ENCODE data around the gene CLCF1.

Gene CLCF1

GRCh38 chr11:67374571-67375281 is 1.3 kb upstream of the CLCF1 start:
- no peak for DNase-seq (ENCODE audit: low read depth)

GRCh38 chr11:67373648-67374570 is 511 bp upstream of the CLCF1 start:
- peak; percentile 94 for DNase-seq (ENCODE audit: low read depth)

- no peak for DNase-seq (ENCODE audit: low read depth)
Observed at GRCh38 chr11:67372321-67372992, 941 bp downstream of the CLCF1 start.

GRCh38 chr11:67371911-67372320 is 1.5 kb downstream of the CLCF1 start:
- no peak for DNase-seq (ENCODE audit: low read depth)

- DNase-seq (ENCODE audit: low read depth), result no peak
Observed at GRCh38 chr11:67371189-67371910, 2.0 kb downstream of the CLCF1 start.

- DNase-seq (ENCODE audit: low read depth), result no peak
Observed at GRCh38 chr11:67370351-67371076, 2.9 kb downstream of the CLCF1 start.

GRCh38 chr11:67369801-67370284 is 3.6 kb downstream of the CLCF1 start:
- DNase-seq (ENCODE audit: low read depth), result no peak

GRCh38 chr11:67369275-67369674 is 4.1 kb downstream of the CLCF1 start:
- DNase-seq (ENCODE audit: low read depth), result no peak

GRCh38 chr11:67368621-67369020 is 4.8 kb downstream of the CLCF1 start:
- DNase-seq (ENCODE audit: low read depth), result no peak

GRCh38 chr11:67367761-67368227 is 5.6 kb downstream of the CLCF1 start:
- DNase-seq (ENCODE audit: low read depth), result no peak

GRCh38 chr11:67366961-67367760 is 6.2 kb downstream of the CLCF1 start:
- DNase-seq (ENCODE audit: low read depth), result no peak

- DNase-seq (ENCODE audit: low read depth), result no peak
Observed at GRCh38 chr11:67366546-67366945, 6.9 kb downstream of the CLCF1 start.

GRCh38 chr11:67365736-67366444 is 7.5 kb downstream of the CLCF1 start:
- no peak for DNase-seq (ENCODE audit: low read depth)

- no peak for DNase-seq (ENCODE audit: low read depth)
Observed at GRCh38 chr11:67364783-67365722, 8.3 kb downstream of the CLCF1 start.

- DNase-seq (ENCODE audit: low read depth), result no peak
Observed at GRCh38 chr11:67364169-67364568, 9.2 kb downstream of the CLCF1 start.

- DNase-seq (ENCODE audit: low read depth), result no peak
Observed at GRCh38 chr11:67357831-67358670, 15.3 kb downstream of the CLCF1 start.

- peak; percentile 57 for DNase-seq (ENCODE audit: low read depth)
Observed at GRCh38 chr11:67356864-67357561, 16.4 kb downstream of the CLCF1 start.
